ENCODE results near the gene TMEM44.

TMEM44 gene

GRCh38 chr3:194537732-194538247 is 95.4 kb downstream of the TMEM44 start:
- intact Hi-C loops (cut with DNase I) = no loop called here
- no peak for DNase-seq

All from posterior cingulate gyrus (tissue), 11 donors.